Esophagus muscularis mucosa (tissue), 4 donors: Measurements from ENCODE around the gene TMEM9.

Source experiments
- CTCF ChIP-seq, 3 experiments: fragments of 200-600 bp in 2 of 3; fragments of 450-650 bp in 1 of 3; sonication (generic) in 2 of 3; IDR thresholded peaks; one replicate each; pipeline ENCODE4 v1.5.1; 2017 to 2019; ENCODE audit warnings: antibody characterized with exemption in 3 of 3, mild to moderate bottlenecking in 2 of 3, moderate library complexity in 1 of 3
- EP300 ChIP-seq: sonication (generic); formaldehyde crosslinking; IDR thresholded peaks from one replicate; pipeline ENCODE4 v1.6.1; 2017; ENCODE audit warnings: antibody characterized with exemption
- POLR2A ChIP-seq: fragments of 450-650 bp; IDR thresholded peaks from one replicate; pipeline ENCODE4 v1.6.1; 2017; ENCODE audit warnings: antibody characterized with exemption, moderate library complexity, mild to moderate bottlenecking, low read depth
- POLR2AphosphoS5 ChIP-seq, 2 donors: sonication (generic); formaldehyde crosslinking; IDR thresholded peaks; one replicate each; pipeline ENCODE4 v1.6.1; 2017; ENCODE audit warnings: antibody characterized with exemption in 2 of 2

- TF ChIP-seq POLR2A (no peak), CTCF (IDR thresholded peaks at IDR 0.05) (no peak), EP300 (no peak), POLR2AphosphoS5 (IDR thresholded peaks at IDR 0.05) (no peak)
Observed at GRCh38 chr1:201169971-201170532, 15.8 kb upstream of the TMEM9 start.
